Islet of Langerhans (tissue), 1 donor: ENCODE results near the gene NRCAM.

Experiments used
- FAIRE-seq: peaks from one replicate; lab custom pipeline; 2011; peaks lifted over from hg19 to GRCh38; lab: Jason Lieb, UNC

The NRCAM gene

GRCh38 chr7:108147031-108147563 is 309.1 kb downstream of the NRCAM start:
- FAIRE-seq, result no peak

- no peak for FAIRE-seq
Observed at GRCh38 chr7:108146070-108146842, 310.0 kb downstream of the NRCAM start.

GRCh38 chr7:108145401-108145800 is 310.8 kb downstream of the NRCAM start:
- no peak for FAIRE-seq

- no peak for FAIRE-seq
Observed at GRCh38 chr7:108144931-108145330, 311.3 kb downstream of the NRCAM start.

GRCh38 chr7:108143658-108144420 is 312.4 kb downstream of the NRCAM start:
- FAIRE-seq, result no peak

- no peak for FAIRE-seq
Observed at GRCh38 chr7:108142675-108143259, 313.5 kb downstream of the NRCAM start.

GRCh38 chr7:108142180-108142579 is 314.1 kb downstream of the NRCAM start:
- FAIRE-seq, result no peak

- FAIRE-seq, result no peak
Observed at GRCh38 chr7:108140671-108141070, 315.6 kb downstream of the NRCAM start.

GRCh38 chr7:108138911-108139310 is 317.3 kb downstream of the NRCAM start:
- no peak for FAIRE-seq

- no peak for FAIRE-seq
Observed at GRCh38 chr7:108137993-108138392, 318.2 kb downstream of the NRCAM start.

GRCh38 chr7:108137040-108137439 is 319.2 kb downstream of the NRCAM start:
- FAIRE-seq, result no peak

- no peak for FAIRE-seq
Observed at GRCh38 chr7:108136191-108136688, 320.0 kb downstream of the NRCAM start.

- FAIRE-seq, result no peak
Observed at GRCh38 chr7:108135446-108136190, 320.6 kb downstream of the NRCAM start.

GRCh38 chr7:108134486-108134885 is 321.8 kb downstream of the NRCAM start:
- FAIRE-seq, result no peak

GRCh38 chr7:108132551-108133265 is 323.5 kb downstream of the NRCAM start:
- FAIRE-seq, result no peak

- no peak for FAIRE-seq
Observed at GRCh38 chr7:108130261-108130660, 326.0 kb downstream of the NRCAM start, which contains the start of gene LAMB4. Gene LAMB4 (minus strand): TSS chr7:108130361. CDS start chr7:108123164, 7,197 bp downstream.

GRCh38 chr7:108129018-108129965 is 326.9 kb downstream of the NRCAM start:
- no peak for FAIRE-seq

GRCh38 chr7:108128514-108128913 is 327.7 kb downstream of the NRCAM start:
- no peak for FAIRE-seq

GRCh38 chr7:108127461-108127860 is 328.8 kb downstream of the NRCAM start:
- FAIRE-seq, result no peak

- no peak for FAIRE-seq
Observed at GRCh38 chr7:108124820-108125219, 331.4 kb downstream of the NRCAM start.
